Renal cortical epithelial cell (primary cell): Measurements from ENCODE around the gene DUSP9. TPM values are rescaled to one million over a fixed set of nuclear protein-coding genes. Genes with fewer than 3 reads are reported as not detected.

ENCODE experiments used
- DNase-seq: peaks from one replicate; pipeline ENCODE4 v3.0.0-alpha.2; 2011; ENCODE audit warnings: low read depth
- total RNA-seq: library from RNA; depleted of rRNA; stranded (reverse); fragments of >200 nt; gene quantifications from 2 replicates; pipeline ENCODE4 v1.2.3, GENCODE V29; 2014

The DUSP9 gene
- total RNA-seq, 1 donor from 2014 or later: 1.1 TPM

GRCh38 chrX:153621949-153622598 is 24.9 kb upstream of the DUSP9 start:
- no peak for DNase-seq

- DNase-seq: peak; percentile 81
Measured at GRCh38 chrX:153622661-153623309, 24.2 kb upstream of the DUSP9 start.

GRCh38 chrX:153623310-153624029 is 23.5 kb upstream of the DUSP9 start:
- no peak for DNase-seq

- DNase-seq: no peak
Measured at GRCh38 chrX:153624196-153625091, 22.6 kb upstream of the DUSP9 start.

- DNase-seq: no peak
Measured at GRCh38 chrX:153625271-153626024, 21.6 kb upstream of the DUSP9 start.

- no peak for DNase-seq
Measured at GRCh38 chrX:153626025-153626633, 20.9 kb upstream of the DUSP9 start.

- no peak for DNase-seq
Measured at GRCh38 chrX:153626863-153627674, 19.9 kb upstream of the DUSP9 start.

- peak; percentile 37 for DNase-seq
Measured at GRCh38 chrX:153627675-153628111, 19.3 kb upstream of the DUSP9 start.

GRCh38 chrX:153628129-153628528 is 18.9 kb upstream of the DUSP9 start:
- no peak for DNase-seq

- no peak for DNase-seq
Measured at GRCh38 chrX:153628665-153629064, 18.3 kb upstream of the DUSP9 start.

GRCh38 chrX:153631346-153631745 is 15.7 kb upstream of the DUSP9 start:
- DNase-seq: no peak

- DNase-seq: no peak
Measured at GRCh38 chrX:153631907-153632594, 15.0 kb upstream of the DUSP9 start.

GRCh38 chrX:153632595-153632946 is 14.4 kb upstream of the DUSP9 start:
- DNase-seq: no peak

- no peak for DNase-seq
Measured at GRCh38 chrX:153633048-153633447, 14.0 kb upstream of the DUSP9 start.

GRCh38 chrX:153633607-153634180 is 13.3 kb upstream of the DUSP9 start:
- DNase-seq: no peak

- DNase-seq: no peak
Measured at GRCh38 chrX:153634236-153634635, 12.8 kb upstream of the DUSP9 start.

GRCh38 chrX:153634832-153635231 is 12.2 kb upstream of the DUSP9 start:
- no peak for DNase-seq

- DNase-seq: no peak
Measured at GRCh38 chrX:153635388-153635787, 11.6 kb upstream of the DUSP9 start.
